ENCODE measurements around the gene SASS6.

SASS6 gene, protein sequence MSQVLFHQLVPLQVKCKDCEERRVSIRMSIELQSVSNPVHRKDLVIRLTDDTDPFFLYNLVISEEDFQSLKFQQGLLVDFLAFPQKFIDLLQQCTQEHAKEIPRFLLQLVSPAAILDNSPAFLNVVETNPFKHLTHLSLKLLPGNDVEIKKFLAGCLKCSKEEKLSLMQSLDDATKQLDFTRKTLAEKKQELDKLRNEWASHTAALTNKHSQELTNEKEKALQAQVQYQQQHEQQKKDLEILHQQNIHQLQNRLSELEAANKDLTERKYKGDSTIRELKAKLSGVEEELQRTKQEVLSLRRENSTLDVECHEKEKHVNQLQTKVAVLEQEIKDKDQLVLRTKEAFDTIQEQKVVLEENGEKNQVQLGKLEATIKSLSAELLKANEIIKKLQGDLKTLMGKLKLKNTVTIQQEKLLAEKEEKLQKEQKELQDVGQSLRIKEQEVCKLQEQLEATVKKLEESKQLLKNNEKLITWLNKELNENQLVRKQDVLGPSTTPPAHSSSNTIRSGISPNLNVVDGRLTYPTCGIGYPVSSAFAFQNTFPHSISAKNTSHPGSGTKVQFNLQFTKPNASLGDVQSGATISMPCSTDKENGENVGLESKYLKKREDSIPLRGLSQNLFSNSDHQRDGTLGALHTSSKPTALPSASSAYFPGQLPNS

DNA sequence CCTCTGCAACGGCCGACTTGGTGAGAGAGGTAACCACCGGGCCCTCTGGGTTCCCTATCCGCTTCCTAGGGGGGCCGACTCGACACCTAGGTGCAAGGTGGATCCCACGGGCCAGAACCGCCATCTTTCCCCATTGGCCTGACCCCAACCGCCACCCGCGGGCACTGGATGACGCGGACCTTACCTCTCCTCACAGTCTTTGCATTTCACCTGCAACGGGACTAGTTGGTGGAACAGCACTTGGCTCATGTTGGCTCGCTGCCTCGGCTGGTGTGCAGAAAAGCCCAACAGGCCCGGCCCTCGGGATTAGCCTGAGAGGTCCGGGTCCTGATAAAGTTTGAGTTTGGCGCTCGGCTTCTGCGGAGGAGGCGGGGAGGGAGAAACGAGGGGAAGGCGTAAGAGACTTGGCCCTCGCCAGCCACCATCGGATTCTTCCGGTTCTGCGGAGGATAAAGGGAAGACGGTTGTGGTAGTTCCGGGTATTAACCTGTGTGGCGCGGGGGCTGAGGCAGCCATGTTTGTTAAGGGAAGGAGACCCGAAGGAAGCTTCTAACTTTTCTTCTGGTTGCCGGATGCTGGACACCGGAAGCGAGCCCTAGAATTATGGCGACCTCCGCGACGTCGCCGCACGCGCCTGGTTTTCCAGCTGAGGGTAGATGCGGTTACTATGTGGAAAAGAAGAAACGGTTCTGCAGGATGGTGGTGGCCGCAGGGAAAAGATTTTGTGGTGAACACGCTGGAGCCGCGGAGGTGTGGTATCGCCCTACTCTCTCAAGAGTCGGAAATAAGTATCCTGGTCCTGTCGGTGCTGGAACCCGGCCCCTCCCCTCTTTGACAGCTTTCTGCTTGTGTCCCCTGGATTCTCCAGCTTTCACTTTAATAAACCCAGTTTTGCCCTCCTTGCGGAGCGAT, at the start of gene SASS6, which contains the start of gene TRMT13:
SASS6 (minus strand) TSS at position 365 of the 912 bp plus-strand sequence; CDS start at position 249, 116 bp downstream.
TRMT13 (plus strand) TSS at position 598 of the 912 bp plus-strand sequence; CDS start at position 604, 6 bp downstream.
- peak; percentile 88 for DNase-seq (ENCODE audit: low read depth)

DNA sequence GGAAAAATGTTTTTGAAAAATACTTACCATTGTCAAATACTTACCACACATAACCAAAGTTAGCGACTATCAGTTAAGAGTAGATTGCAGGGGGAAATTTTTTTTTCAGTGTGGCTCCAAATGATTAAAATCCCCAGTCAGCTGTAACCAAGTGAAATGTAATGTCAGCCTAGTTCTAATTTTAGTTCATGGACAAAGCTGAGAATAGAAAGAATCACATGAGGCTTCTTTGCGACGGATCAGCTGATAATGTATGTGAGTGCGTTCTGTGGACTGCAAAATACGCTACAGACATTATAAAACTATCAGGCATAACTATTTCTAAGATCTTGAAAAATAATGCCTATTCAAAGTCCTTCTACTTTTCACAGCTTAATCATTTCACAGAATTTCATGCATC, 45.4 kb upstream of the SASS6 start, which contains the start of gene LRRC39:
LRRC39 (minus strand) TSS at position 166 of the 400 bp plus-strand sequence. CDS start 9,740 bp downstream, outside the sequence.
- no peak for DNase-seq (ENCODE audit: low read depth)

GRCh38 chr1:100177295-100178041, 44.7 kb upstream of the SASS6 start:
- no peak for DNase-seq (ENCODE audit: low read depth)

- no peak for DNase-seq (ENCODE audit: low read depth)
Measured at GRCh38 chr1:100168051-100168450, 35.3 kb upstream of the SASS6 start.

DNA sequence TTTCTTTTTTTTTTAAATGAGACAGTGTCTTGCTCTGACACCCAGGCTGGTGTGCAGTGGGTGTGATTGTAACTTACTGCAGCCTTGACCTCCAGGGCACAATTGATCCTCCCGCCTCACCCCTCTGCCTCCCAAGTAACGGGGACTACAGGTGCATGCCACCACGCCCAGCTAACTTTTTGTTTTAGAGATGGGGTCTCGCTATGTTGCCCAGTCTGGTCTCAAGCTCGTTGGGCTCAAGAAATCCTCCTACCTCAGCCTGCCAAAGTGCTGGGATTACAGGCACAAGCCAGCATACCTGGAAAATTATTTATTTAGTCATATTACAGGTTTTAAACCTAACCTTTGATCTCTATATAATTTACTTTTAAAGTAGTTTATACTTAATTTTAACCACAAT, 32.0 kb upstream of the SASS6 start:
- no peak for DNase-seq (ENCODE audit: low read depth)

DNA sequence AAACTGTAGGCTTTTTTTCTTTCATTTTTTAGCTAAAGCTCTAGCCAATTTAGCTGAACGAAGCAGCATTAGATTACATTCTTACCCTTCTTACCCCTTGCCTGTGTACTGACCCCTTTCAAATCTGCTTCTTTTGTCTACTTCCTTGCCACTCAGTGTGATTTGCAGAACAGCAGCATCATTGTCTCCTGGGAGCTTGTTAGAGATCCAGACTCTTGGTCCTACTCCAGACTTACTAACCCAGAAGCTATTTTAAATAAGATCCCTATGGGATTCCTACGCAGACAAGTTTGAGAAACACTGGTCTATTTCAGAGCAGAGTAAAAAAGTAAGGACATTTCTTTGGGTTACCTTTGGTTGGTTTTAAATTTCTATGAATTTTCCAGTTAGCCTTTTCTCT, 31.5 kb upstream of the SASS6 start:
- no peak for DNase-seq (ENCODE audit: low read depth)

DNA sequence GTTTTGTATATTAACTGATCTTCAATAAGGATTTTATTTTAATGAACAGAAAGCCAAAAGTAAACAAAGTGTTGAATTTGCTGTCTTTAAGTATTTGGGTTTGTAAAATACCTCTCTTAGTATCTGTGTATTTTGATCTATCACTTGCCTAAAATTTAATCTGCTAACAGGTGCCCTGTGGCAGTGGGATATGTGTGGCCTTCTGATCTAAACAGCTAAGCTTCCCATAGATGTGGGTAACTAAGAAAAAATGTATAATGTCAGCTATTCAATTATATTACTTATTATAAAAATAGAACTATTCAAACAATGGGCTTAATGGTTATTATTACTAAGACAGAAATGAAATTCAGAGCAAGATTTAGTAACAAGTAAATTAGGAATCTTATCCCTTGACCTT, 30.2 kb upstream of the SASS6 start:
- DNase-seq (ENCODE audit: low read depth), result no peak

- DNase-seq (ENCODE audit: low read depth), result no peak
Measured at GRCh38 chr1:100152271-100152670, 19.5 kb upstream of the SASS6 start.

- no peak for DNase-seq (ENCODE audit: low read depth)
Measured at GRCh38 chr1:100151679-100152078, 18.9 kb upstream of the SASS6 start.

DNA sequence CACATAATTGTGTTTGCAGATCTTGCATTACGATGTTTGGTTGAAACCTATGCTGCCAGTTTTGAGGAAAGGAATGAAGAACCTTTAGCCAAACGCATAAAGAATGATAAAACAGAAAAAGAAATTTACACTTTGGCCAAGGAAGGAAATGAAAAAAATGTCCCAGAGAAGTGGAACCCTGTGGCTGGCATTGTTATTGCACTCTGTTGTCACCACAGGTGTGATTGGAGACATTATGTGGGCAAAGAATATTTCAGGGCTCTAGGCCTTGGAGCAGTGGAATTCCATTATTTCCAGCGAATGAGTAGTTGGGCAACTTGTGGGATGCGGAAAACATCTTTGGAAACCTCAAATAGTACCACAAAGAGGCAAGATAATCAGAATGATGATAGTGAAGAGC, 15.1 kb upstream of the SASS6 start:
- no peak for DNase-seq (ENCODE audit: low read depth)

GRCh38 chr1:100146958-100147357, 14.2 kb upstream of the SASS6 start:
- no peak for DNase-seq (ENCODE audit: low read depth)

- DNase-seq (ENCODE audit: low read depth), result no peak
Measured at GRCh38 chr1:100145116-100145515, 12.4 kb upstream of the SASS6 start.

DNA sequence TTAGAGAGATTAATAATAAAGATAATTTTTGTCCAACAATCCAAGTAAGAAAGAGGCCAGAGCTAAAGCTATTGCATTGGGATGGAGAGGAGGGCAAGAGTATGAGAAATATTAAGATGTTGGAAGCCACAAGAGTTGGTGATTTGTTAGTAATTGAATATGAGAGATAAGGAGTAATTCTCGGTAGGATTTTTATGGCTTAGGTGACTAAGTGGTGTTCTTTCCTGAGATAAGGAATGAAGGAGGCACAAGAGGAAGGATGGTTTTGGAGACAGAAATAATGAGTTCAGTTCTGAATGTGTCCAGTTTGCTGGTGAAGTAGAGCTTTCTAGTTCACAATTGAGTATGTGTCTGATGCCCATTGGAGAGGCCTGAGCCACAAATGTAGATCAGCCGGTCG, 9.6 kb upstream of the SASS6 start:
- DNase-seq (ENCODE audit: low read depth), result no peak

GRCh38 chr1:100141192-100141591, 8.5 kb upstream of the SASS6 start:
- no peak for DNase-seq (ENCODE audit: low read depth)

DNA sequence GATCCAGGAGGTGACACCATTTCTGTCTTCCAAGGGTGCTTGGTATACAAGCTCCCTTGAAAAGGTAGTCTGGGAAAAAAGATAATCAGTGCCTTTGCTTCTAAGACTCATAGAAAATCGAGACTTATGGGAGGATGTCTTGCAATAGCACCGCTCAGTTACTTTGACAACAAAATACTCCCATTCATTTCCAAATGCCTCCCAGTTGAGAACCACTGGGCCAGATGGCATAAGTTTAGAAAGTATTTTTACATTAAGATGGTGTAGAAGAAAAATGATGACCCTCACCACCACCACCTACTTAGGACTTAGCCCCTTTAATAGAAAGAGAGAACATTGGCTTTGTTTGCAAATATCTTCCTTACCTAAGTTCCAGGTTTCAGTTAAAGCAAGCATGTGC, 4.9 kb upstream of the SASS6 start:
- no peak for DNase-seq (ENCODE audit: low read depth)

DNA sequence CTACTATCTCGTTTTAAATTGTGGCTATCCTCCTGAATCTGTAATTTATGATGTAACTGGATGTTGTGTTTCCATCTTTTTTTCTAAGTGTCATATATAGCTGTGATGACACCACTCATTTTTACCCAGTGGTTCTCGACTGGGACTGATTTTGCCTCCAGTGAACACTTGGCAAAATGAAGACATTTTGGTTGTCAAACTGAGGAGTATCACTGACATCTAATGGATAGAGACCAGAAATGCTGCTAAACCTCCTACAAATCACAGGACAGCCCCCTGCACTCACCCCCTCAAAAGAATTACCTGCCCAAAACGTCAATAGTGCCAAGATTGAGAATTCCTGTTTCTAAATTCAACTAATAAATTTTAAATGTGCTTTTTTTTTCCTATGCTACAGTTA, 2.1 kb upstream of the SASS6 start:
- no peak for DNase-seq (ENCODE audit: low read depth)

- DNase-seq (ENCODE audit: low read depth), result no peak
Measured at GRCh38 chr1:100131623-100132022, 1.1 kb downstream of the SASS6 start.

- DNase-seq (ENCODE audit: low read depth), result no peak
Measured at GRCh38 chr1:100130552-100131077, 2.1 kb downstream of the SASS6 start.

DNA sequence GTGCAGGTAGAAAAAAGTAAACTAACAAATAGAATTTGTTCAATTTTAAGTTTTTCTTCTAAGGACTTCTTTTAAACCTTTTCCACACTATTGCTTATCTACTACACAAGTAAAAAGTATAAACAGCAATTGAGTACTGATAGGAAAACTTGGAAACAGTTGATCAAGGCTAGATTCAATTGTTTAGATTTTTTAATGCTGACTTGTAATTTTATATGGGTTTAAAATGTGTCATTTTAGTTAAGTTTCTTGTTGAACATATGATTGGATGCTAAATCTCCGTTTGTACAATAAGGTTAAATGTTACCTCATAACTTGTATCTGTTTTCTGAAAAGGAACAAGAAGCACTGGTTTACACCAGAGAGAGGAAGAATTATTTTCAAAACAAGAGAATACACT, 5.5 kb downstream of the SASS6 start:
- DNase-seq (ENCODE audit: low read depth), result no peak

GRCh38 chr1:100122177-100122576, 10.6 kb downstream of the SASS6 start:
- DNase-seq (ENCODE audit: low read depth), result no peak

DNA sequence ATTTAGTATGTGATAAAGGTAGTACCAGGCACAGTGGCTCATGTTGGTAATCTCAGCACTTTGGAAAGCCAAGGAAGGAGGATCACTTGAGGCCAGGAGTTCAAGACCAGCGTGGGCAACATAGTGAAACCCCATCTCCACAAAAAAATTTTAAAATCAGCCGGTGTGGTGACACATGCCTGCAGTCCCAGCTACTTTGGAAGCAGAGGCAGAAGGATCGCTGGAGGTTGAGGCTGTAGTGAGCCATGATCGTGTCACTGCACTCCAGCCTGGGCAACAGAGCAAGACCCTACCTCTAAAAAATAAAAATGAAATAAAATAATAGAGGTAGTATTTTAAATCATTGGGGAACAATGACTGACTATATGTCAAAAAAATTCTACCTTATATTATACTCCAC, 17.2 kb downstream of the SASS6 start:
- no peak for DNase-seq (ENCODE audit: low read depth)

Measured in stimulated activated CD8-positive, alpha-beta memory T cell treated with anti-CD3 and anti-CD28 coated beads, Interleukin-4, amount 100 ng/mL, for 24 hours (primary cell).